Measurements from ENCODE around the gene ARMC5. TPM values are rescaled to one million over a fixed set of nuclear protein-coding genes. Genes with fewer than 3 reads are reported as not detected.

ARMC5 gene
- total RNA-seq, 1 experiment from 2014 or later, result 8.8 TPM

- no peak for DNase-seq (ENCODE audit: low spot score)
- intact Hi-C loops (cut with micrococcal nuclease; ENCODE audit: unreplicated experiment), result loop anchor here (10.0 kb wide), 1 partner anchor 351 kb away; no protein-coding TSS in a partner anchor
- BruUV-seq (replicated peaks), result no TSS peak
- CTCF ChIA-PET, result interaction anchor here (0.6 kb wide), 1 partner anchor 199 kb away, joined by 5 read pairs; a partner anchor contains a TSS
- Histone ChIP-seq H3K4me3 (ENCODE audit: low read depth, low read length, poor library complexity, severe bottlenecking) (no peak overlapping the region), H3K27ac (ENCODE audit: low read depth, low read length, poor library complexity, severe bottlenecking) (no peak overlapping the region), H3K4me1 (ENCODE audit: insufficient read depth, low read length, poor library complexity, severe bottlenecking) (peaks cover 3% of the 10 kb centered on the region), H3K27me3 (replicated peaks; ENCODE audit: insufficient read depth, low read depth, low read length, poor library complexity) (peaks cover 11% of the 10 kb centered on the region), H3K9me3 (ENCODE audit: low read depth, low read length, poor library complexity, severe bottlenecking) (no peaks in the 10 kb centered on the region), H3K36me3 (ENCODE audit: insufficient read depth, low read length, poor library complexity, severe bottlenecking) (no peaks in the 10 kb centered on the region)
- no peak for TF ChIP-seq EZH2 (IDR thresholded peaks at IDR 0.05; ENCODE audit: borderline replicate concordance, low read depth, low read length, poor library complexity, severe bottlenecking)
- TF ChIP-seq, protein P1, sequence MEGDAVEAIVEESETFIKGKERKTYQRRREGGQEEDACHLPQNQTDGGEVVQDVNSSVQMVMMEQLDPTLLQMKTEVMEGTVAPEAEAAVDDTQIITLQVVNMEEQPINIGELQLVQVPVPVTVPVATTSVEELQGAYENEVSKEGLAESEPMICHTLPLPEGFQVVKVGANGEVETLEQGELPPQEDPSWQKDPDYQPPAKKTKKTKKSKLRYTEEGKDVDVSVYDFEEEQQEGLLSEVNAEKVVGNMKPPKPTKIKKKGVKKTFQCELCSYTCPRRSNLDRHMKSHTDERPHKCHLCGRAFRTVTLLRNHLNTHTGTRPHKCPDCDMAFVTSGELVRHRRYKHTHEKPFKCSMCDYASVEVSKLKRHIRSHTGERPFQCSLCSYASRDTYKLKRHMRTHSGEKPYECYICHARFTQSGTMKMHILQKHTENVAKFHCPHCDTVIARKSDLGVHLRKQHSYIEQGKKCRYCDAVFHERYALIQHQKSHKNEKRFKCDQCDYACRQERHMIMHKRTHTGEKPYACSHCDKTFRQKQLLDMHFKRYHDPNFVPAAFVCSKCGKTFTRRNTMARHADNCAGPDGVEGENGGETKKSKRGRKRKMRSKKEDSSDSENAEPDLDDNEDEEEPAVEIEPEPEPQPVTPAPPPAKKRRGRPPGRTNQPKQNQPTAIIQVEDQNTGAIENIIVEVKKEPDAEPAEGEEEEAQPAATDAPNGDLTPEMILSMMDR (conservative IDR thresholded peaks at IDR 0.05; ENCODE audit: low read depth, low read length), result no peak
- POLR2A ChIA-PET (ENCODE audit: low non-redundant PET), result no interaction called here
Observed at GRCh38 chr16:31513884-31514283, 54.6 kb downstream of the ARMC5 start.

Other genes starting within 250 kb of the ARMC5 start
- 0.04 TPM in 1 of 2 replicates, not detected in the other for gene TRIM72, start 245.4 kb upstream of the ARMC5 start, total RNA-seq (2021)
- not detected in 2 replicates for gene PYDC1, start 242.4 kb upstream of the ARMC5 start, total RNA-seq (2021)
- gene ITGAM, start 199.5 kb upstream of the ARMC5 start, total RNA-seq (2021), result 0.35 and 0.92 TPM in 2 replicates
- gene ITGAX, start 104.3 kb upstream of the ARMC5 start, total RNA-seq (2021), result 0.46 TPM in 1 of 2 replicates, not detected in the other
- gene ITGAD, start 66.2 kb upstream of the ARMC5 start, total RNA-seq (2021), result not detected in 2 replicates
- not detected in 2 replicates for gene COX6A2, start 31.1 kb upstream of the ARMC5 start, total RNA-seq (2021)
- 0.32 and 0.81 TPM in 2 replicates for gene ZNF843, start 16.7 kb upstream of the ARMC5 start, total RNA-seq (2021)
- gene TGFB1I1, start 12.7 kb downstream of the ARMC5 start, total RNA-seq (2021), result 3.3 and 3.8 TPM in 2 replicates
- gene SLC5A2, start 23.6 kb downstream of the ARMC5 start, total RNA-seq (2021), result not detected in 2 replicates
- 41.9 and 46.3 TPM in 2 replicates for gene RUSF1, start 48.9 kb downstream of the ARMC5 start, total RNA-seq (2021)
- not detected in 2 replicates for gene AHSP, start 68.4 kb downstream of the ARMC5 start, total RNA-seq (2021)

Measured in A673 (cell line).